ENCODE results near the gene SLC44A4.

- TF ChIP-seq EZH2phosphoT487 (IDR thresholded peaks at IDR 0.05; ENCODE audit: low read length): no peak
- TF ChIP-seq EZH2 (optimal IDR thresholded peaks at IDR 0.05; ENCODE audit: low read depth, low read length): no peak
- TF ChIP-seq CTCF (IDR thresholded peaks at IDR 0.05; ENCODE audit: low read length): no peak
These were observed 19.0 kb upstream of the SLC44A4 start, which contains the start of gene EHMT2 for GRCh38 chr6:31897612-31898382.

All from MM.1S (cell line).